K562 (cell line): ENCODE results near the gene BRME1.

Source experiments
- ARID4B ChIP-seq: sonication (generic); formaldehyde crosslinking; IDR thresholded peaks from 2 replicates; pipeline ENCODE4 v1.8.0; 2022; ENCODE audit warnings: mild to moderate bottlenecking, missing genetic modification reagents
- CREB1 ChIP-seq, 2 experiments: sonication (generic) in 1 of 2; formaldehyde crosslinking in 1 of 2; IDR thresholded peaks; 2 replicates each; pipeline versions ENCODE4 v1.6.1 to v1.8.0; 2012 to 2022; ENCODE audit warnings: inconsistent platforms in 1 of 2, mild to moderate bottlenecking in 1 of 2, missing genetic modification reagents in 1 of 2, moderate library complexity in 1 of 2
- HNRNPL ChIP-seq: fragments of 200-400 bp; formaldehyde crosslinking; IDR thresholded peaks from 2 replicates; pipeline ENCODE4 v1.6.1; 2017; ENCODE audit warnings: low read depth, mild to moderate bottlenecking, low read length

GRCh38 chr19:13873834-13874515 is 31.9 kb downstream of the BRME1 start:
- TF ChIP-seq HNRNPL: no peak
- TF ChIP-seq CREB1 (IDR thresholded peaks at IDR 0.05): no peak
- no peak for TF ChIP-seq CREB1 (CRISPR knock-in tag; IDR thresholded peaks at IDR 0.05)
- TF ChIP-seq ARID4B (CRISPR knock-in tag): no peak
